HG03135 (cell line): ENCODE results near the gene PLEKHB2.
"Not testable (repeated sequence)": the region's sequence is repeated elsewhere in the genome, so short reads cannot be mapped to it uniquely, and the experiment has no call there.

Experiments used
- ATAC-seq: cut with Tn5 transposase; IDR thresholded peaks from one replicate; pipeline ENCODE4 v1.9.1; 2021; ENCODE audit warnings: mild to moderate bottlenecking, moderate library complexity; ENCODE audit not compliant: unreplicated experiment

PLEKHB2 gene

GRCh38 chr2:131093696-131094462 is 11.3 kb upstream of the PLEKHB2 start:
- peak; percentile 68 for ATAC-seq

- ATAC-seq: no peak
Measured at GRCh38 chr2:131094463-131095281, 10.5 kb upstream of the PLEKHB2 start.

GRCh38 chr2:131103165-131103564 is 2.0 kb upstream of the PLEKHB2 start:
- ATAC-seq: no peak

- peak; percentile 74 for ATAC-seq
Measured at GRCh38 chr2:131104487-131105155, 515 bp upstream of the PLEKHB2 start.

GRCh38 chr2:131105950-131106801 is 1.0 kb downstream of the PLEKHB2 start:
- peak; percentile 33 for ATAC-seq

GRCh38 chr2:131112529-131112928 is 7.4 kb downstream of the PLEKHB2 start:
- ATAC-seq: no peak

GRCh38 chr2:131113566-131114227 is 8.6 kb downstream of the PLEKHB2 start:
- ATAC-seq: no peak

- ATAC-seq: not testable (repeated sequence)
Measured at GRCh38 chr2:131114950-131115349, 9.8 kb downstream of the PLEKHB2 start.

GRCh38 chr2:131115752-131116151 is 10.6 kb downstream of the PLEKHB2 start:
- ATAC-seq: no peak

GRCh38 chr2:131120815-131121317 is 15.7 kb downstream of the PLEKHB2 start:
- ATAC-seq: no peak

GRCh38 chr2:131121464-131121863 is 16.3 kb downstream of the PLEKHB2 start:
- no peak for ATAC-seq

- ATAC-seq: no peak
Measured at GRCh38 chr2:131122496-131122895, 17.4 kb downstream of the PLEKHB2 start.

GRCh38 chr2:131123192-131123591 is 18.1 kb downstream of the PLEKHB2 start:
- ATAC-seq: no peak

GRCh38 chr2:131125195-131125757 is 20.1 kb downstream of the PLEKHB2 start:
- ATAC-seq: no peak

GRCh38 chr2:131126436-131126835 is 21.3 kb downstream of the PLEKHB2 start:
- no peak for ATAC-seq

- no peak for ATAC-seq
Measured at GRCh38 chr2:131127076-131127475, 21.9 kb downstream of the PLEKHB2 start.

- no peak for ATAC-seq
Measured at GRCh38 chr2:131127981-131128380, 22.8 kb downstream of the PLEKHB2 start.

GRCh38 chr2:131130298-131130596 is 25.1 kb downstream of the PLEKHB2 start:
- no peak for ATAC-seq

- ATAC-seq: no peak
Measured at GRCh38 chr2:131132729-131133128, 27.6 kb downstream of the PLEKHB2 start.

GRCh38 chr2:131140581-131140980 is 35.4 kb downstream of the PLEKHB2 start:
- ATAC-seq: no peak
